Measurements from ENCODE around the gene COL4A2.

The COL4A2 gene

GRCh38 chr13:110330491-110331011 is 23.5 kb downstream of the COL4A2 start:
- TF ChIP-seq CTCF (IDR thresholded peaks at IDR 0.05) = no peak

GRCh38 chr13:110331362-110331761 is 24.3 kb downstream of the COL4A2 start:
- no peak for TF ChIP-seq CTCF (IDR thresholded peaks at IDR 0.05)

- no peak for TF ChIP-seq CTCF (IDR thresholded peaks at IDR 0.05)
Measured at GRCh38 chr13:110332750-110333149, 25.7 kb downstream of the COL4A2 start.

GRCh38 chr13:110333837-110334236 is 26.8 kb downstream of the COL4A2 start:
- TF ChIP-seq CTCF (IDR thresholded peaks at IDR 0.05) = no peak

- TF ChIP-seq CTCF (IDR thresholded peaks at IDR 0.05) = no peak
Measured at GRCh38 chr13:110334256-110334655, 27.2 kb downstream of the COL4A2 start.

GRCh38 chr13:110334841-110335490 is 27.9 kb downstream of the COL4A2 start:
- no peak for TF ChIP-seq CTCF (IDR thresholded peaks at IDR 0.05)

GRCh38 chr13:110336108-110336507 is 29.0 kb downstream of the COL4A2 start:
- no peak for TF ChIP-seq CTCF (IDR thresholded peaks at IDR 0.05)

- TF ChIP-seq CTCF (IDR thresholded peaks at IDR 0.05) = no peak
Measured at GRCh38 chr13:110336681-110337080, 29.6 kb downstream of the COL4A2 start.
